HT1080 (cell line): Measurements from ENCODE around the gene SH3BP5. TPM values are rescaled to one million over a fixed set of nuclear protein-coding genes. Genes with fewer than 3 reads are reported as not detected.
A peak's percentile ranks its signal among the peaks of the same experiment; 100 is the strongest.

Experiments used
- DNase-seq: peaks from one replicate; pipeline ENCODE4 v3.0.0-alpha.2; 2015; ENCODE audit warnings: low read depth
- total RNA-seq: library from RNA; depleted of rRNA; stranded (reverse); fragments of >200 nt; shearing (Covaris generic); gene quantifications from 2 replicates; pipeline ENCODE4 v1.2.3, GENCODE V29; 2014

Gene SH3BP5
- total RNA-seq, 1 experiment from 2014 or later = 28.8 TPM

- no peak for DNase-seq
Measured at GRCh38 chr3:15299036-15299435, 33.4 kb downstream of the SH3BP5 start.

GRCh38 chr3:15298504-15298903, 33.9 kb downstream of the SH3BP5 start:
- DNase-seq = no peak

GRCh38 chr3:15297608-15298350, 34.6 kb downstream of the SH3BP5 start:
- no peak for DNase-seq

- DNase-seq = peak; percentile 91
Measured at GRCh38 chr3:15295506-15295905, 36.9 kb downstream of the SH3BP5 start.

- no peak for DNase-seq
Measured at GRCh38 chr3:15294929-15295328, 37.5 kb downstream of the SH3BP5 start.

GRCh38 chr3:15292765-15293522, 39.4 kb downstream of the SH3BP5 start:
- DNase-seq = no peak

GRCh38 chr3:15291589-15292541, 40.5 kb downstream of the SH3BP5 start:
- DNase-seq = peak; percentile 68

GRCh38 chr3:15290736-15291135, 41.6 kb downstream of the SH3BP5 start:
- no peak for DNase-seq

- no peak for DNase-seq
Measured at GRCh38 chr3:15289661-15290060, 42.7 kb downstream of the SH3BP5 start.

- no peak for DNase-seq
Measured at GRCh38 chr3:15288331-15289035, 43.9 kb downstream of the SH3BP5 start.

GRCh38 chr3:15287565-15288330, 44.6 kb downstream of the SH3BP5 start:
- DNase-seq = no peak

GRCh38 chr3:15286022-15286421, 46.4 kb downstream of the SH3BP5 start:
- DNase-seq = no peak

- DNase-seq = no peak
Measured at GRCh38 chr3:15284121-15284889, 48.1 kb downstream of the SH3BP5 start.

- DNase-seq = no peak
Measured at GRCh38 chr3:15283702-15284101, 48.7 kb downstream of the SH3BP5 start.

GRCh38 chr3:15281817-15282216, 50.6 kb downstream of the SH3BP5 start:
- no peak for DNase-seq

- DNase-seq = no peak
Measured at GRCh38 chr3:15280853-15281532, 51.4 kb downstream of the SH3BP5 start.

GRCh38 chr3:15279671-15280402, 52.5 kb downstream of the SH3BP5 start:
- DNase-seq = no peak

- DNase-seq = no peak
Measured at GRCh38 chr3:15279205-15279604, 53.2 kb downstream of the SH3BP5 start.
